Heart right ventricle (tissue), 16 donors: ENCODE data around the gene PGAP6. TPM values are rescaled to one million over a fixed set of nuclear protein-coding genes. Genes with fewer than 3 reads are reported as not detected.
"Not testable (repeated sequence)": the region's sequence is repeated elsewhere in the genome, so short reads cannot be mapped to it uniquely, and the experiment has no call there.

ENCODE experiments used
- ATAC-seq, 8 donors: fragments of 200-7000 bp; cut with Tn5 transposase; one replicate each; pipeline ENCODE4 v1.9.1; 2020; ENCODE audit warnings: mild to moderate bottlenecking in 8 of 8, moderate library complexity in 8 of 8, moderate number of reproducible peaks in 1 of 8
- DNase-seq, 2 donors: peaks; one replicate each; pipeline ENCODE4 v3.0.0-alpha.2; 2020
- H3K27ac ChIP-seq, 10 donors: fragments of 200-600 bp; sonication (generic) in 2 of 10; one replicate each; pipeline versions ENCODE4 v1.5.0 to v1.8.0; 2020 to 2022; ENCODE audit warnings: mild to moderate bottlenecking in 3 of 10
- H3K27me3 ChIP-seq, 7 donors: fragments of 200-600 bp; one replicate each; pipeline ENCODE4 v1.8.0; 2021 to 2022; ENCODE audit warnings: mild to moderate bottlenecking in 2 of 7
- H3K36me3 ChIP-seq, 9 donors: fragments of 200-600 bp; sonication (generic) in 1 of 9; one replicate each; pipeline versions ENCODE4 v1.5.0 to v1.8.0; 2020 to 2022; ENCODE audit warnings: mild to moderate bottlenecking in 2 of 9
- H3K4me1 ChIP-seq, 9 donors: fragments of 200-600 bp; sonication (generic) in 1 of 9; one replicate each; pipeline versions ENCODE4 v1.5.0 to v1.8.0; 2020 to 2022; ENCODE audit warnings: mild to moderate bottlenecking in 4 of 9
- H3K4me3 ChIP-seq, 10 donors: fragments of 200-600 bp; sonication (generic) in 2 of 10; one replicate each; pipeline versions ENCODE4 v1.5.0 to v1.8.0; 2020 to 2022; ENCODE audit warnings: mild to moderate bottlenecking in 7 of 10, moderate library complexity in 2 of 10
- H3K9me3 ChIP-seq, 11 donors: fragments of 200-600 bp in 10 of 11; sonication (generic) in 2 of 11; one replicate each; pipeline versions ENCODE4 v1.5.0 to v1.8.0; 2013 to 2022; ENCODE audit warnings: mild to moderate bottlenecking in 2 of 11, control low read depth in 1 of 11, moderate library complexity in 1 of 11
- CTCF ChIP-seq, 9 donors: fragments of 200-600 bp; sonication (generic) in 2 of 9; IDR thresholded peaks; one replicate each; pipeline versions ENCODE4 v1.5.0 to v1.8.0; 2021 to 2022; ENCODE audit warnings: antibody characterized with exemption in 9 of 9, mild to moderate bottlenecking in 5 of 9, moderate library complexity in 1 of 9
- WGBS, 2 donors: extraction: QIAGEN DNeasy Blood & Tissue Kit; methylation state at CpG; one replicate each; pipeline ENCODE4 v1.1.7; 2013; ENCODE audit warnings: inconsistent platforms in 1 of 2; 5-methylcytosine and 5-hydroxymethylcytosine counted together
- intact Hi-C, 10 donors: fragments of 100-400 bp; cut with DNase I; formaldehyde crosslinking; loops; one replicate each; pipeline versions ENCODE4 v1.11.1 to v1.14.2; 2022
- polyA plus RNA-seq, 2 donors: library from polyadenylated mRNA; stranded (reverse); fragments of 200-250 nt; gene quantifications; one replicate each; pipeline ENCODE4 v1.2.3, GENCODE V29; 2013
- total RNA-seq, 10 donors: library from RNA; stranded (reverse); fragmentation: NEBNext Ultra II Directional in 3 of 10; extraction: Animal tissue kit (Norgen Biotek cat#: 25700) in 3 of 10; gene quantifications; one replicate each; pipeline versions ENCODE4 v1.2.1 to v1.2.4, GENCODE V29; 2021 to 2023
- donor health status: Arrhythmogenic right ventricular cardiomyopathy.
- donor health status: ischemic (EF 13 %, LVEDD 7.1; RV severe dilation, severe dysfunction).
- donor health status: healthy with polysubstance abuse.
- donor health status: DM: no; HTN: yes; CAD: no.
- donor health status: DM: no; HTN: no; CAD: no.
- donor health status: ischemic (EF 25% LVEDD 6.9; RV normal size, moderate dysfunction).
- donor health status: ischemic (EF 25% LVEDD 5.7; RV mildly dilated, moderate dysfunction).
- donor health status: healthy.
- donor health status: DM: yes; HTN: yes; CAD: no.
- donor health status: Ischemic cardiomyopathy.
- donor health status: ischemic (EF 35%, LVEDD 5.7; RV mildly dilated, moderate dysfunction).
- donor health status: nonischemic (EF 11% LVEDD 7.7; RV severe dilation, severe dysfunction).
- donor health status: DM: yes; HTN: yes; CAD: no.
- donor health status: PGD.
- donor health status: ischemic (EF 29% LVEDD 5.4; RV normal size, mild dysfunction).
- donor health status: nonischemic (EF 23%, LVEDD 6.1; RV moderate dilation, normal function).

PGAP6 gene
- total and polyA plus RNA-seq, 12 donors, result 27.1 to 57.3 (median 33.1) TPM

GRCh38 chr16:339680-340079, 42.1 kb downstream of the PGAP6 start:
- 85 to 87% methylated on average over 5 of the region's 5 CpGs for WGBS, 2 donors
- peak in 1 of 8 donors; percentile 38 for ATAC-seq

GRCh38 chr16:337975-338575, 43.7 kb downstream of the PGAP6 start:
- WGBS, 2 donors, result 84 to 85% methylated on average over 21 of the region's 21 CpGs
- TF ChIP-seq CTCF (IDR thresholded peaks at IDR 0.05), result no peak
- intact Hi-C loops, result no loop called here
- H3K4me1 ChIP-seq, result peaks cover 0 to 46% (median 5%) of the 10 kb centered on the region in 9 donors
- H3K4me3 ChIP-seq, result no peak overlapping the region
- peak overlapping the region in 1 of 10 donors; percentile 40 for H3K27ac ChIP-seq
- H3K27me3 ChIP-seq, result no peaks in the 10 kb centered on the region
- no peaks in the 10 kb centered on the region for H3K9me3 ChIP-seq
- DNase-seq (no peak), ATAC-seq (peak in 3 of 8 donors; percentile 12 to 24 (median 21))
- H3K36me3 ChIP-seq, result peaks cover 0 to 9% (median 0%) of the 10 kb centered on the region in 9 donors

More at GRCh38 chr16:339680-340079, 42.1 kb downstream of the PGAP6 start:
- DNase-seq, result no peak
- Histone ChIP-seq H3K4me3 (no peak overlapping the region), H3K27me3 (no peaks in the 10 kb centered on the region), H3K9me3 (no peaks in the 10 kb centered on the region), H3K36me3 (peaks cover 0 to 24% (median 0%) of the 10 kb centered on the region in 9 donors), H3K4me1 (peaks cover 0 to 46% (median 5%) of the 10 kb centered on the region in 9 donors), H3K27ac (peak overlapping the region in 1 of 10 donors; percentile 36)
- intact Hi-C loops, result no loop called here
- no peak for TF ChIP-seq CTCF (IDR thresholded peaks at IDR 0.05)

GRCh38 chr16:337437-337836, 44.3 kb downstream of the PGAP6 start:
- no peak for TF ChIP-seq CTCF (IDR thresholded peaks at IDR 0.05)
- Histone ChIP-seq H3K4me1 (peaks cover 0 to 46% (median 5%) of the 10 kb centered on the region in 9 donors), H3K4me3 (no peak overlapping the region), H3K36me3 (peaks cover 0 to 6% (median 0%) of the 10 kb centered on the region in 9 donors), H3K27ac (peak overlapping the region in 1 of 10 donors; percentile 40), H3K9me3 (no peaks in the 10 kb centered on the region), H3K27me3 (no peaks in the 10 kb centered on the region)
- intact Hi-C loops, result no loop called here
- WGBS, 2 donors, result 80 to 86% methylated on average over 10 of the region's 10 CpGs
- ATAC-seq (no peak), DNase-seq (no peak)

GRCh38 chr16:336269-336668, 45.5 kb downstream of the PGAP6 start:
- no peaks in the 10 kb centered on the region for H3K36me3 ChIP-seq
- no peaks in the 10 kb centered on the region for H3K9me3 ChIP-seq
- ATAC-seq (peak in 1 of 8 donors; percentile 30), DNase-seq (no peak)
- 93% methylated on average over 11 of the region's 11 CpGs for WGBS, 2 donors
- H3K4me3 ChIP-seq, result no peak overlapping the region
- H3K27ac ChIP-seq, result no peak overlapping the region
- intact Hi-C loops, result no loop called here
- no peaks in the 10 kb centered on the region for H3K27me3 ChIP-seq
- no peak for TF ChIP-seq CTCF (IDR thresholded peaks at IDR 0.05)
- H3K4me1 ChIP-seq, result peaks cover 0 to 54% (median 5%) of the 10 kb centered on the region in 9 donors

- H3K36me3 ChIP-seq, H3K4me3 ChIP-seq, H3K9me3 ChIP-seq, H3K27me3 ChIP-seq, H3K27ac ChIP-seq, DNase-seq, intact Hi-C loops, ATAC-seq: not testable (repeated sequence)
- peaks cover 0 to 53% (median 5%) of the 10 kb centered on the region in 9 donors for H3K4me1 ChIP-seq
- WGBS, 2 donors, result 87 to 90% methylated on average over 11 of the region's 11 CpGs
Observed at GRCh38 chr16:334861-335632, 46.7 kb downstream of the PGAP6 start.

GRCh38 chr16:334164-334832, 47.5 kb downstream of the PGAP6 start:
- WGBS, 2 donors, result 98% methylated on average over 5 of the region's 5 CpGs
- peaks cover 0 to 46% (median 0%) of the 10 kb centered on the region in 9 donors for H3K4me1 ChIP-seq
- ATAC-seq, H3K27me3 ChIP-seq, intact Hi-C loops, H3K36me3 ChIP-seq, H3K9me3 ChIP-seq, H3K4me3 ChIP-seq, DNase-seq, H3K27ac ChIP-seq: not testable (repeated sequence)
